ENCODE results near the gene SUSD2. TPM values are rescaled to one million over a fixed set of nuclear protein-coding genes. Genes with fewer than 3 reads are reported as not detected.

SUSD2 gene
- polyA plus RNA-seq, 1 experiment, result 0.63 TPM

GRCh38 chr22:24177045-24177444, 4.2 kb upstream of the SUSD2 start:
- no peak overlapping the region for H3K4me3 ChIP-seq (ENCODE audit: low read depth, low read length)
- TF ChIP-seq CTCF (IDR thresholded peaks at IDR 0.05; ENCODE audit: low read depth, low read length), result no peak
- H3K27ac ChIP-seq (ENCODE audit: low read depth, low read length), result no peak overlapping the region
- no peaks in the 10 kb centered on the region; the same call in 1 of the 2 replicates for H3K9me3 ChIP-seq (ENCODE audit: control insufficient read depth, insufficient read depth, low read length)
- DNase-seq (ENCODE audit: low read depth, low spot score), result no peak
- ChIA-PET CTCF (interaction anchor here (1.0 to 1.1 kb wide), 2 partner anchors 20 to 192 kb away, joined by 3 read pairs; no protein-coding TSS in a partner anchor), POLR2A (no interaction called here)
- no peaks in the 10 kb centered on the region for H3K27me3 ChIP-seq (ENCODE audit: control insufficient read depth, insufficient read depth, low read length)

GRCh38 chr22:24177456-24177855, 3.8 kb upstream of the SUSD2 start:
- Histone ChIP-seq H3K9me3 (ENCODE audit: control insufficient read depth, insufficient read depth, low read length) (no peaks in the 10 kb centered on the region; the same call in 1 of the 2 replicates), H3K27ac (ENCODE audit: low read depth, low read length) (no peak overlapping the region), H3K27me3 (ENCODE audit: control insufficient read depth, insufficient read depth, low read length) (no peaks in the 10 kb centered on the region), H3K4me3 (ENCODE audit: low read depth, low read length) (no peak overlapping the region)
- no peak for DNase-seq (ENCODE audit: low read depth, low spot score)
- no peak for TF ChIP-seq CTCF (IDR thresholded peaks at IDR 0.05; ENCODE audit: low read depth, low read length)
- ChIA-PET POLR2A (no interaction called here), CTCF (interaction anchor here (0.6 to 1.0 kb wide), 2 partner anchors 20 to 49 kb away, joined by 3 read pairs; no protein-coding TSS in a partner anchor)

DNA sequence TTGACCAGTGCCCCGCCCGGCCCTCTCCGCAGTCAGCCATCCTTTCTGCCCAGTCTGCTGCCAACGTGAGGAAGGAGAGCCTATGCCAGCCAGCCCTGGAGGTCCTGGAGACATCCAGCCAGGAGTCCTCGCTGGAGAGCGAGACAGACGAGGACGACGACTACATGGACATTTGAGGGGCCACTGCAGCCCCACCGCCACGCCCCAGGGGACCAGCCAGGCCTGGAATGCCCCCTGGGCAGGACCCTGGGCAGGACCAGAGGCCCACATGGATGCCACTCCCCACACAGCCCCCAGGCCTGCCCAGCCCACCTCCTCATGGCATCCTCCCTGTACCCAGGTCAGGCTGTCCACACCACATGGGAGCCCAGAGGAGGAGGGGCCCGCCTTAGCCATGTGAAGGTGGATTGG, 3.3 kb upstream of the SUSD2 start:
- ChIA-PET POLR2A (no interaction called here), CTCF (interaction anchor here (0.6 kb wide), 1 partner anchor 50 kb away, joined by 3 read pairs; no protein-coding TSS in a partner anchor)
- DNase-seq (ENCODE audit: low read depth, low spot score), result no peak
- H3K27ac ChIP-seq (ENCODE audit: low read depth, low read length), result no peak overlapping the region
- TF ChIP-seq CTCF (IDR thresholded peaks at IDR 0.05; ENCODE audit: low read depth, low read length), result no peak
- no peak overlapping the region for H3K4me3 ChIP-seq (ENCODE audit: low read depth, low read length)
- no peaks in the 10 kb centered on the region; the same call in 1 of the 2 replicates for H3K9me3 ChIP-seq (ENCODE audit: control insufficient read depth, insufficient read depth, low read length)
- H3K27me3 ChIP-seq (ENCODE audit: control insufficient read depth, insufficient read depth, low read length), result no peaks in the 10 kb centered on the region

DNA sequence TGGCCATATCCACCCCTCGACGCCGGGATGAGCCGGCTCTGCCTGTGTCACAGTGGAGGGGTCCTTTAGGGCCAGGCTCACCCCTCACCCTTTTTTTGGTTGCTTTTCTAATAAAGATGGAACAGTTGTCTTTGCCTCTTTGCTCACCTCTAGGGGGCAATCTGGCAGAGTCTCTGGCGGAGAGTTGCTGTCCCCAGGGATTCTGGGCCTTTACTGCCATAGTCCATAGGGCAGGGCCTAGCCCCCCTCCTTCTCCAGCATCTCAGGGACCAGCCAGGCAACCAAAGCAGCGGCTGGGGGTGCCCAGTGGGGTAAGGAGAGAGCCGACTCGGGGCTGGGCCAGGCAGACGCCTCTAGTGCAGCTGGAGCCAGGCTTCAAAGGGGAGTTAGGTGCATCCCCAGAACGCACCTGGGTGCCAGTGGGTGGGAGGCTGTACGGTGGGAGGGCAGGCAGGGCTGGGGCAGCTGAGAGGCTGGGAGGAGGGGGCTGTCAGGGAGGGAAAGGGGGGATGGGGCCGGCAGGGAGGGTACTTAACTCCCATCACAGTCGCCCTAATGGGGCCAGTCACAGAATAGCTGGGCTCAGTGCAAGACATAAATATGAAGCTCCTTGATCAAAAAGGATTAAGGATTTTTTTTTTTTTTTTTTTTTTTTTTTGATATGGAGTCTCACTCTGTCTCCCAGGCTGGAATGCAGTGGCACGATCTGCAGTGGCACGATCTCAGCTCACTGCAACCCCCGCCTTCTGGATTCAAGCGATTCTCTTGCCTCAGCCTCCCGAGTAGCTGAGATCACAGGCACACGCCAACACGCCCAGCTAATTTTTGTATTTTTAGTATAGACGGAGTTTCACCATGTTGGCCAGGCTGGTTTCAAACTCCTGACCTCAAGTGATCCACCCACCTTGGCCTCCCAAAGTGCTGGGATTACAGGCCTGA, 2.5 kb upstream of the SUSD2 start:
- Histone ChIP-seq H3K27ac (ENCODE audit: low read depth, low read length) (no peak overlapping the region), H3K27me3 (ENCODE audit: control insufficient read depth, insufficient read depth, low read length) (no peaks in the 10 kb centered on the region), H3K9me3 (ENCODE audit: control insufficient read depth, insufficient read depth, low read length) (no peaks in the 10 kb centered on the region; the same call in 1 of the 2 replicates), H3K4me3 (ENCODE audit: low read depth, low read length) (no peak overlapping the region)
- TF ChIP-seq CTCF (IDR thresholded peaks at IDR 0.05; ENCODE audit: low read depth, low read length), result peak; percentile 50
- no peak for DNase-seq (ENCODE audit: low read depth, low spot score)
- ChIA-PET POLR2A (no interaction called here), CTCF (interaction anchor here (0.6 to 2.1 kb wide), 4 partner anchors 21 to 90 kb away, joined by 3 to 10 read pairs (median 5); no protein-coding TSS in a partner anchor)

All from AG04450 (cell line).